ENCODE results near the gene ZNF776. TPM values are rescaled to one million over a fixed set of nuclear protein-coding genes. Genes with fewer than 3 reads are reported as not detected.
A peak's percentile ranks its signal among the peaks of the same experiment; 100 is the strongest.

The ZNF776 gene
- total RNA-seq, 2 donors from 2014 or later, result 5.7 to 13.1 TPM

DNA sequence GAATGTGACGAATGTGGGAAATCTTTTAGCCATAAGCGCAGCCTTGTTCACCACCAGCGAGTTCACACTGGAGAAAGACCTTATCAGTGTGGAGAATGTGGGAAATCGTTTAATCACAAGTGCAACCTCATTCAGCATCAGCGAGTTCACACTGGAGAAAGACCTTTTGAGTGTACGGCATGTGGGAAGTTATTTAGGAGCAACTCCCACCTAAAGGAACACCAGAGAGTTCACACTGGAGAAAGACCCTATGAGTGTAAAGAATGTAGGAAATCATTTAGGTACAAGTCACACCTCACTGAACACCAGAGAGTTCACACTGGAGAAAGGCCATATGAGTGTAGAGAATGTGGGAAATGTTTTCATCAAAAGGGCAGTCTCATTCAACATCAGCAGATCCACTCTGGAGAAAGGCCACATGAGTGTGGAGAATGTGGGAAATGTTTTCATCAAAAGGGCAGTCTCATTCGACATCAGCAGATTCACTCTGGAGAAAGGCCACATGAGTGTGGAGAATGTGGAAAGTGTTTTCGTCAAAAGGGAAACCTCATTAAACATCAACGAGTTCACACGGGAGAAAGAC is 7.6 kb downstream of the ZNF776 start:
- Mint-ChIP-seq H3K36me3 (peaks cover 76% of the 10 kb centered on the region), H3K27ac (no peak overlapping the region), H3K4me3 (no peak overlapping the region), H3K4me1 (ENCODE audit: low read depth in 2 of 2) (peaks cover 0 to 11% of the 10 kb centered on the region in 2 donors), H3K9me3 (peaks cover 34% of the 10 kb centered on the region), H3K27me3 (no peaks in the 10 kb centered on the region)
- DNase-seq (ENCODE audit: low spot score) (no peak), ATAC-seq (no peak)

DNA sequence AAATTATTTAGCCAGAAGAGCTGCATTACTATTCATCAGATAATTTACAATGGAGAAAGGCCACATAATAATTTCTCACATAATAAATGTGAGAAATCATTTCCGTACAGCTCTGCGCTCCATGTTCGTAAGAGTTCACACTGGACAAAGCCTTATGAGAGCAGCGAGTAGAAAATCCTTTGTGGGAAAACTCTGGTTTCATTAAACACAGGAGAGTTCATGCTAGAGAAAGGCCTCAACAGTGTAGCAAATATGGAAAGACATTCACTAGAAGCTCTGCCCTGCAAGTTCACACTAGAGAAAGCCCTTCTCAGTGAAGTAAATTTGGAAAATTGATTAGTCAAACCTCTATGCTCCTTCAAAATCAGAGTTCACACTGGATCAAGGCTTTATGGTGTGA is 8.4 kb downstream of the ZNF776 start:
- Mint-ChIP-seq H3K4me1 (ENCODE audit: low read depth in 2 of 2) (peaks cover 0 to 7% of the 10 kb centered on the region in 2 donors), H3K27ac (no peak overlapping the region), H3K36me3 (peaks cover 72% of the 10 kb centered on the region), H3K27me3 (no peaks in the 10 kb centered on the region), H3K4me3 (no peak overlapping the region), H3K9me3 (peaks cover 38% of the 10 kb centered on the region)
- DNase-seq (ENCODE audit: low spot score) (no peak), ATAC-seq (no peak)

DNA sequence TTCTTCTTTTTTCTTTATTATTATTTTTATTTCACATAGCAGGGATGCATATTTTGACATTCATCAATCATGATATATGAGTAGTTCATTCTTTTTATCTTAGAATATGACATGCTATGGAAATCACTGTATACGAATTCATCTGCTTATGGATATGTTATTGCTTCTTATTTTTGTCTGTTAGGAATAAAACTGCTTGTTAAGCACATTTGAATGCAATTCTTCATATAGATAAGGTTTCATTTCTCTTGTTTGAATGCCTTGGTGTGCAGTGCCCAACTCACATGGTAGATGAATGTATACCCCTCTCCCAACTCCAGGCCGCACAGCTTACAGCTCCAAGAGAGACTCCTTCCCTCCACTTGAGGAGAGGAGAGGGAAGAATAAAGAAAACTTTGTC is 11.3 kb downstream of the ZNF776 start:
- Mint-ChIP-seq H3K27ac (no peak overlapping the region), H3K4me1 (ENCODE audit: low read depth in 2 of 2) (no peaks in the 10 kb centered on the region), H3K27me3 (no peaks in the 10 kb centered on the region), H3K36me3 (peaks cover 56% of the 10 kb centered on the region), H3K4me3 (no peak overlapping the region), H3K9me3 (peaks cover 22% of the 10 kb centered on the region)
- ATAC-seq (no peak), DNase-seq (ENCODE audit: low spot score) (no peak)

DNA sequence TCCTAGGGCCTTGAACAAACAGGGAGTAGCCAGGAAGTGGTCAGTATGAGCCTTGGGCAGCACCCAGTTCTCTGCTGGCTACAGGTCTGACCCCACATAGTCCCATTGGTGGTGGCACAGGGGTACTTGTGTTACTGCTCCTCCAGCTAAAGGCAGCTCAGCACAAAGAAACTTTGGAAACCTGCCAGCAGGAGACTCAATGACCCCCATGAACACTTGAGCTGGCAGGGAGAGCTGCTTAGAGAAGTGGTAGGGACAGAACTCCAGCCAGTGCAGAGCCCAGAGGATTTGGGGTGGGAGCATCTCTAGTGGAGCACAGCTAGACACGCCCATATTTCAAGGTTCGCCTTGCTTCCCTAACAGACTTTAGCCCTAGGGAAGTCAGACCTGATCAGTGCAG is 12.5 kb downstream of the ZNF776 start:
- Mint-ChIP-seq H3K27me3 (no peaks in the 10 kb centered on the region), H3K9me3 (peaks cover 18% of the 10 kb centered on the region), H3K4me3 (no peak overlapping the region), H3K36me3 (peaks cover 45% of the 10 kb centered on the region), H3K4me1 (ENCODE audit: low read depth in 2 of 2) (no peaks in the 10 kb centered on the region), H3K27ac (no peak overlapping the region)
- DNase-seq (ENCODE audit: low spot score), result no peak
- no peak for ATAC-seq

DNA sequence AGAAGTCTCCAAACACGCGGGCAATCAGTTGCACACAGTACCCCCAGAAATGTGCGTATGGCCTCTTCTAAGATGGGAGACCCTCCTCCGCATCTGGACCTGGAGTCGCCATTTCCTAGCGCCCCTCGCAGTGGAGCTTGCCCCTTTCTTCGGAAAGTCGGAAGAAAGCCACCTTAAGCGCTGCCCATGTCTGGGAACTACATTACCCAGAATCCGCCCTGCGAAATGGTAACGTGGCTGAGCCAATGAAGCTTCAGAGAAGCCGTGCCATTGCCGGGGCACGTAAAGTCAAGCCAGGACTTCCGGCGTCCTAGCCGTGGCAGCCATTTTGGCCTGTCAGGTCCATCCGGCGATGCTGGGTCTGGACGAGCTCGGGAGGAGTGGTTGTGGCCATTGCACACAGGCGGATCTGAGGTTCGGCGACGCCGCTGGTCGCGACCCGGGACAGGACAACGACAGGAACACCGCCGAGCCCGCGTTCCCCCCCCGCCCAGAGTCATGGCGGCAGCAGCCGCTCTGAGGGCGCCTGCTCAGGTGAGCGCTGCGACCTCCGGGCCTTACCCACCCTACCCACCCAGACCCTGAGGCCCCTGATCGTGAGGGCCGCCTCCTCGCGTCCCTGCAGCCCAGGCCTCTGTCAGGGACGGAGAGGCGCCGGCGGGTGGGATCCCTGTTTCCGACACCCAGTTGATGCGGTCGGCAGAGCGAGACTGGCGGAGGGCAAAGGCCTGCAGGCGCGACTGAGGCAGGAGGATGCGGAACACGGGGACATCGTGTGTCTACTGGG is 22.9 kb downstream of the ZNF776 start, which contains the start of gene ZNF586:
ZNF586 (plus strand) TSS at position 332 of the 787 bp plus-strand sequence; CDS start at position 499, 167 bp downstream.
- Mint-ChIP-seq H3K9me3 (peaks cover 7% of the 10 kb centered on the region), H3K27ac (peak within 1 kb of the TSS; percentile 71 to 80), H3K36me3 (peaks cover 48% of the 10 kb centered on the region), H3K4me1 (ENCODE audit: low read depth in 2 of 2) (peaks cover 25 to 29% of the 10 kb centered on the region in 2 donors), H3K4me3 (peak within 1 kb of the TSS; percentile 89), H3K27me3 (no peaks in the 10 kb centered on the region)
- DNase-seq (ENCODE audit: low spot score) (peak; percentile 91), ATAC-seq (peak; percentile 99 to 100)

DNA sequence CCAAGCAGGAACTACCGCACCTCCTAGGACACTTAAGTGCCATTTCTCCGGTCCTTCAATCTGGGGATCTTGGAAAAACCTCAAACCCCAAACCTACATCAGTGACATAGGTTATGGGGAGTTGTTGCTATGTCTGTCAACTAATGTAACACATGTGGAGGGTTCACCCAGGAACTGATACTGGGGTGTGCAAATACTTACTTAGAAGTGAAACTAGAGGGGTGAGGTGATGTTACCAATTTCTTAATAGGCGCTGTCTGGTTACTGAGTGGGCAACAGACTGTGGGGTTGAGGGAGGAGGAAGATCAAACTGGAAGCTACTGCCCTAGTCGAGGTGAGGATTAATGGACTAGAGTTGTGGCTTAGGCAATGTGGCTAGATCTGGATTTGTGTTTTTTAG is 24.8 kb downstream of the ZNF776 start:
- Mint-ChIP-seq H3K27ac (no peak overlapping the region), H3K4me1 (ENCODE audit: low read depth in 2 of 2) (peaks cover 29% of the 10 kb centered on the region in 2 donors), H3K9me3 (peaks cover 11% of the 10 kb centered on the region), H3K4me3 (peak overlapping the region; percentile 44), H3K36me3 (peaks cover 55% of the 10 kb centered on the region), H3K27me3 (no peaks in the 10 kb centered on the region)
- ATAC-seq (no peak), DNase-seq (ENCODE audit: low spot score) (no peak)

DNA sequence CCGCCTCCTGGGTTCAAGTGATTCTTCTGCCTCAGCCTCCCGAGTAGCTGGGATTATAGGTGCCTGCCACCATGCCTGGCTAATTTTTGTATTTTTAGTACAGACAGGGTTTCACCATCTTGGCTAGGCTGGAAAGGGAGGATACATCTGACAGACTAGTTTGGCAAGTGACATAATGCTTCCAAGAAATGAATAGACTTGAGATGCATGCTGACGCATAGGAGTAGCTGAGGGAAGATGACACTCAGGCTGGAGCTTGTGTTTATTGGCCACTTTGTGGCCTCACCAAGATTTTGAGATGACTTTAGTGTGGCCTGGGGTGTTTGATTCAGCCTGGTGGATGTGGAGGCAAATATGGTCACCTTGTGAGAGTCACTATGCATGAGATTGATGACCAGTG is 26.9 kb downstream of the ZNF776 start:
- ATAC-seq (no peak), DNase-seq (ENCODE audit: low spot score) (no peak)
- Mint-ChIP-seq H3K27ac (peak overlapping the region in 1 of 2 donors; percentile 7), H3K9me3 (peaks cover 13% of the 10 kb centered on the region), H3K4me3 (peak overlapping the region; percentile 23), H3K4me1 (ENCODE audit: low read depth in 2 of 2) (peaks cover 29 to 32% of the 10 kb centered on the region in 2 donors), H3K36me3 (peaks cover 67% of the 10 kb centered on the region), H3K27me3 (no peaks in the 10 kb centered on the region)

DNA sequence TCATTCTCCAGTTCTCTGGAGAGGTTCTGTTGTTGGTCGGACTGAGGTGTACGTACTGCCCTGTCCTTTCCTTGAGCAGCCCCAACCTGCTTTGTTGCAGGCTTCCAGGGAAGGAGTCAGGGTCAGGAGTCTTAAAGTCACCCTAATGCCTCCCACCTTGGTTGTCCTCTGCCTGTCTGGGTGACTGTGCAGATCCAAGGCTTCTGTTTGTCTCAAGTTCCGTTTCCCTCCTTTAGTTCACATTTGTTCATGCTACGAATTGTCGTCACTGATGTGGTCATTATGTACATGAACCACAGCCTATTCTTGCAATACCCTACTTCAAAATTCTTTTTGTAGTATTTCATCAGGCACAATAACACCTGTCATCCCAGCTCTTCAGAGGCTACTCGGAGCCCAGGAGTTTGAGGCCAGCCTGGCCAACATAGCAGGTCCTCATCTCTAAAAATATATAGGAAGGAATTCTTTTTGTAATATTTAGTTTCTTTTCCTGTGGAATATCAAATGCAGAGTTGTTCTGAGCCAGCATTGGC is 30.2 kb downstream of the ZNF776 start:
- DNase-seq (ENCODE audit: low spot score) (no peak), ATAC-seq (no peak)
- H3K36me3 Mint-ChIP-seq, result peaks cover 76% of the 10 kb centered on the region
- no peak overlapping the region for H3K27ac Mint-ChIP-seq
- H3K27me3 Mint-ChIP-seq, result no peaks in the 10 kb centered on the region
- peaks cover 32% of the 10 kb centered on the region for H3K9me3 Mint-ChIP-seq
- H3K4me1 Mint-ChIP-seq (ENCODE audit: low read depth in 2 of 2), result peaks cover 11 to 13% of the 10 kb centered on the region in 2 donors
- H3K4me3 Mint-ChIP-seq, result no peak overlapping the region

DNA sequence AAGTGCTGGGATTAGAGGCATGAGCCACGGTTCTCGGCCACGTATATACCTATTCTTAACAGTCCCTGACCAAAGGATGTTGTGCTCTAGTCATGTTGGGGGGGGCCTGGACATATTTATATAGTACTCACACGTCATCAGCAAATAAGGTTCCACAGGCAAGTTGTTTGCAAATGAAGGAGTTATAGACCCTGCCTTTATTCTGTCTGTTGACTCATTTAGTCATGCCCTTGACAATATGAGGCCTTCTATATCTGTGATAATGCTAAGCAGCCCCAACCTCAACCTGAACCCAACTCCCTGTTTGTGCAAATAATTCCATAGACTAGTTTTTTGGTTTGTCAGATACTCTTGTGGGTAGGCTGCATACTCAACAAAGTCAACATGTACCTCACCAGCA is 31.7 kb downstream of the ZNF776 start:
- Mint-ChIP-seq H3K27ac (no peak overlapping the region), H3K27me3 (no peaks in the 10 kb centered on the region), H3K9me3 (peaks cover 29% of the 10 kb centered on the region), H3K4me1 (ENCODE audit: low read depth in 2 of 2) (peaks cover 5 to 10% of the 10 kb centered on the region in 2 donors), H3K36me3 (peaks cover 61% of the 10 kb centered on the region), H3K4me3 (no peak overlapping the region)
- ATAC-seq (no peak), DNase-seq (ENCODE audit: low spot score) (no peak)

DNA sequence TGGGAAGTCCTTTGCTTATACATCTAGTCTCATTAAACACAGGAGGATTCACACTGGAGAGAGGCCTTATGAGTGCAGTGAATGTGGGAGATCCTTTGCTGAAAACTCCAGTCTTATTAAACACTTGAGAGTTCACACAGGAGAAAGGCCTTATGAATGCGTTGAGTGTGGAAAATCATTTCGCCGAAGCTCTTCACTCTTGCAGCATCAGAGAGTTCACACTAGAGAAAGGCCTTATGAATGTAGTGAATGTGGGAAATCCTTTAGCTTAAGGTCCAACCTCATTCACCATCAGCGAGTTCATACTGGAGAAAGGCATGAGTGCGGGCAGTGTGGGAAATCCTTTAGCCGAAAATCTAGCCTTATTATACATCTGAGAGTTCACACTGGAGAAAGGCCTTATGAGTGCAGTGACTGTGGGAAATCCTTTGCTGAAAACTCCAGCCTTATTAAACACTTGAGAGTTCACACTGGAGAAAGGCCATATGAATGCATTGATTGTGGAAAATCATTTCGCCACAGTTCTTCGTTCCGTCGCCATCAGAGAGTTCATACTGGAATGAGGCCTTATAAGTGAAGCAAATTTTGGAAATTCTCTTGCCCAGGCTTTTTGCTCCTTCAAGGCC is 32.7 kb downstream of the ZNF776 start:
- peaks cover 25% of the 10 kb centered on the region for H3K9me3 Mint-ChIP-seq
- H3K27ac Mint-ChIP-seq, result no peak overlapping the region
- peaks cover 0 to 7% of the 10 kb centered on the region in 2 donors for H3K4me1 Mint-ChIP-seq (ENCODE audit: low read depth in 2 of 2)
- DNase-seq (ENCODE audit: low spot score) (no peak), ATAC-seq (no peak)
- H3K36me3 Mint-ChIP-seq, result peaks cover 54% of the 10 kb centered on the region
- H3K27me3 Mint-ChIP-seq, result no peaks in the 10 kb centered on the region
- no peak overlapping the region for H3K4me3 Mint-ChIP-seq

DNA sequence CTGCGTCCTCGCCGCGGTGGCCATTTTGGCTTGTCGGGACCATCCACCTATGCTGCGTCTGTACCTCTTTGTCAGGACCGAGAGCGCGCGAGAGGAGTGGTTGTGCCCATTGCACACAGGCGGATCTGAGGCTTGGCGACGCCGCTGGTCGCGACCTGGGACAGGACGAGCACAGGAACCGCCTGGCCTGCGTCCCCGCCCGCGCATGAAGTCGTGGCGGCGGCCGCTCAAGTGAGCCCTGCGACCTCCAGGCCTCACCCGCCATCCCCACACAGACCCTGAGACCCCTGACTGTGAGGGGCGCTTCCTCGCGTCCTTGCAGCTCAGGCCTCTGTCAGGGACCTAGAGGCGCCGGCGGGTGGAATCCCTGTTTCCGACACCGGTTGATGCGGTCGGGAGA is 39.7 kb downstream of the ZNF776 start:
- Mint-ChIP-seq H3K4me1 (ENCODE audit: low read depth in 2 of 2) (peaks cover 0 to 9% of the 10 kb centered on the region in 2 donors), H3K27me3 (no peaks in the 10 kb centered on the region), H3K27ac (no peak overlapping the region), H3K4me3 (no peak overlapping the region), H3K9me3 (peaks cover 23% of the 10 kb centered on the region), H3K36me3 (peaks cover 46% of the 10 kb centered on the region)
- DNase-seq (ENCODE audit: low spot score) (no peak), ATAC-seq (no peak)

DNA sequence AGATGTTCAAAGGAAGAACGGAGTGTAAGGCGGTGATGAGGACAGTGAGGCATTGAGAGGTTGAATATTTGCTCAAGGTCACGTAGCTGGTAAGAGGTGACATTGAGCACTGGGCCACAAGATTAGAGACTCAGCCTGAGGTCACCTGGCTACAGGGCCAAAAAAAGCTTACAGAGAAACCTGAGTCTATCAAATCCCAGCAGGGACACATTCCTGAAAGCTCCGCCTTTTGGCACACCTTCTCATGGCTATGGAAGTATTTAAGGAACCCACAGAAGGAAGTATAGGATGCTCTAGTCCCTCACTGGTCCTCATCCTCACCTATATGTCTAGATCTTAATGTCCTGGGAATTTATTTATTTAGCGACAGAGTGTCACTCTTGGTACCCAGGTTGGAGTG is 40.3 kb downstream of the ZNF776 start:
- Mint-ChIP-seq H3K4me3 (no peak overlapping the region), H3K27ac (no peak overlapping the region), H3K9me3 (peaks cover 23% of the 10 kb centered on the region), H3K36me3 (peaks cover 45% of the 10 kb centered on the region), H3K27me3 (no peaks in the 10 kb centered on the region), H3K4me1 (ENCODE audit: low read depth in 2 of 2) (peaks cover 0 to 9% of the 10 kb centered on the region in 2 donors)
- ATAC-seq (no peak), DNase-seq (ENCODE audit: low spot score) (no peak)

DNA sequence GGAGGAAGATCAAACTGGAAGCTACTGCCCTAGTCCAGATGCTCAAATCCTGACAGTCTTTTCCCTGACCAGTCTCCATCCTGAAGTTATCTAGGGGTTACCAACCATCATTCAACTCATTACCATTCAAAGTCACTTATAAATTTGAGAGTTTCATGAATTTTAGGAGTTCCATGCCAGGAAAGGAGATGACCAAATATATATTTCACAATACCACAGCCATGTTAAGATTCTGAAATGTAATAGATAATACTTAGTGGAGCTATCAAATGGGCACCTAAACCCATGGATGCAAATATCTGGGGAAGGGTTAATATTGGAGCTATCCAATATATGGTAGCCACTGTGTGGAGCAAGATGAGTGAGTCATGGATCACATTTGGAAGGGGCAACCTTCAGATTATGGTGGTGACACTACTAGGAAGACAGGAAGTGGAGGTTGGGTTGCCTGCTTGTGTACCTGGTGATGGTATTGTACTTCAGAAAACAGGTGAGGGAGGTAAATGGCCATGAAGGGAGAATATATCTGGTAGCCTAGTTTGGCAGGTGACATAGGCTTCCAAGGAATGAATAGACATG is 41.6 kb downstream of the ZNF776 start:
- H3K27ac Mint-ChIP-seq, result no peak overlapping the region
- peaks cover 0 to 9% of the 10 kb centered on the region in 2 donors for H3K4me1 Mint-ChIP-seq (ENCODE audit: low read depth in 2 of 2)
- ATAC-seq, result no peak
- H3K36me3 Mint-ChIP-seq, result peaks cover 49% of the 10 kb centered on the region
- DNase-seq (ENCODE audit: low spot score), result no peak
- peaks cover 23% of the 10 kb centered on the region for H3K9me3 Mint-ChIP-seq
- no peak overlapping the region for H3K4me3 Mint-ChIP-seq
- H3K27me3 Mint-ChIP-seq, result no peaks in the 10 kb centered on the region
